C4-2B (cell line): Measurements from ENCODE around the gene TOR1AIP2.

Experiments
- CTCF ChIP-seq: fragments of 450-650 bp; conservative IDR thresholded peaks from 2 replicates; pipeline ENCODE4 v1.5.1; 2017; ENCODE audit warnings: mild to moderate bottlenecking
- ZFX ChIP-seq: fragments of 450-650 bp; IDR thresholded peaks from 2 replicates; pipeline ENCODE4 v1.6.1; 2017

- no peak for TF ChIP-seq CTCF
- TF ChIP-seq ZFX, result no peak
Observed at GRCh38 chr1:179817056-179817455, 60.5 kb downstream of the TOR1AIP2 start.
